ENCODE data around the gene ELN.

DNA sequence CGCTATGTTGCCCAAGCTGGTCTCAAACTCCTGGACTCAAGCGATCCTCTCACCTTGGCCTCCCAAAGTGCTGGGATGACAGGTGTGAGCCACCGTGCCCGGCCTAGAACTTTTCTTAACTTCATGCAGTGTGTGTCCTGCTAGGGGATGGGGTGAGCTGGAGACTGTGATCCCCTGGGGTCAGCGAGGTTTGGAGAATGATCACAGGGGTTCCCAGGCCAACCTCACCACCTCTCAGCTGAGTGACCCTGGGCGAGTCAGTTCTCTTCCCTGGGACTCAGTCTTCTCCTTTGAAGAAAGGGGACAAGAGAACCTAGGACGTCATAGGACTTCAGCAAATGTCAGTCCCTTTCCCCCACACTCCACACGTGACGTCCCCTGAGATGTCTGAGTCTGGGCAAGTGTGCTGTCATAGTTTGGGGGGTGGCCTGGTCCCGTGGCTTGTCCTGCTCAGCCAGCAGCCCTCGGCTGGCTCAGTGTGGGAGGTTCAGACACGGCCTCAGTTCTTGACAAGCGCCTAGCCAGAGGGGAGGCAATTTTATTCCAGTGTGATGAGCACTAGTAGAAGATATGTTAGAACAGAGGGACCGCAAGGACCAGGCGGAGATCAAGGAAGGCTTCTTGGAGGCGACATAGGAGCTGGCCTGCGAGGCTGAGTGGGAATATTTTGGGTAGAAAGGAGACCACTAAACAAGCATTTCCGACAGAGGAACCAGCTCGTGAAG lies 43.3 kb upstream of the ELN start:
- TF ChIP-seq, protein P1, sequence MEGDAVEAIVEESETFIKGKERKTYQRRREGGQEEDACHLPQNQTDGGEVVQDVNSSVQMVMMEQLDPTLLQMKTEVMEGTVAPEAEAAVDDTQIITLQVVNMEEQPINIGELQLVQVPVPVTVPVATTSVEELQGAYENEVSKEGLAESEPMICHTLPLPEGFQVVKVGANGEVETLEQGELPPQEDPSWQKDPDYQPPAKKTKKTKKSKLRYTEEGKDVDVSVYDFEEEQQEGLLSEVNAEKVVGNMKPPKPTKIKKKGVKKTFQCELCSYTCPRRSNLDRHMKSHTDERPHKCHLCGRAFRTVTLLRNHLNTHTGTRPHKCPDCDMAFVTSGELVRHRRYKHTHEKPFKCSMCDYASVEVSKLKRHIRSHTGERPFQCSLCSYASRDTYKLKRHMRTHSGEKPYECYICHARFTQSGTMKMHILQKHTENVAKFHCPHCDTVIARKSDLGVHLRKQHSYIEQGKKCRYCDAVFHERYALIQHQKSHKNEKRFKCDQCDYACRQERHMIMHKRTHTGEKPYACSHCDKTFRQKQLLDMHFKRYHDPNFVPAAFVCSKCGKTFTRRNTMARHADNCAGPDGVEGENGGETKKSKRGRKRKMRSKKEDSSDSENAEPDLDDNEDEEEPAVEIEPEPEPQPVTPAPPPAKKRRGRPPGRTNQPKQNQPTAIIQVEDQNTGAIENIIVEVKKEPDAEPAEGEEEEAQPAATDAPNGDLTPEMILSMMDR (IDR thresholded peaks at IDR 0.05): no peak
- TF ChIP-seq POLR2A (IDR thresholded peaks at IDR 0.05): no peak
